Measurements from ENCODE around the gene IL36G.

IL36G gene

GRCh38 chr2:113024764-113025163 is 47.0 kb downstream of the IL36G start:
- no peak overlapping the region for H3K4me3 ChIP-seq (ENCODE audit: low read depth in 1 of 2, low read length in 2 of 2)
- no peaks in the 10 kb centered on the region for H3K9me3 ChIP-seq (ENCODE audit: insufficient read depth, low read length, severe bottlenecking)
- peaks cover 24% of the 10 kb centered on the region for H3K27me3 ChIP-seq (ENCODE audit: insufficient read depth, low read length, poor library complexity)
- H3K9ac ChIP-seq (ENCODE audit: low read depth, low read length), result no peak overlapping the region
- H3K36me3 ChIP-seq (ENCODE audit: insufficient read depth, low read length), result no peaks in the 10 kb centered on the region
- no peak overlapping the region for H2AFZ ChIP-seq (ENCODE audit: low read depth, low read length)
- TF ChIP-seq EZH2 (IDR thresholded peaks at IDR 0.05; ENCODE audit: borderline replicate concordance, low read depth, low read length, severe bottlenecking) (no peak), CTCF (IDR thresholded peaks at IDR 0.05; ENCODE audit: borderline replicate concordance, extremely low read depth, low read length, poor library complexity, severe bottlenecking) (no peak)
- no peaks in the 10 kb centered on the region for H3K4me1 ChIP-seq (ENCODE audit: insufficient read depth, low read length)
- DNase-seq (no peak), ATAC-seq (ENCODE audit: insufficient read depth, low read depth) (no peak)
- no peak overlapping the region for H3K27ac ChIP-seq (ENCODE audit: low read length)
- H3K79me2 ChIP-seq (ENCODE audit: insufficient read depth, low read length), result no peaks in the 10 kb centered on the region
- H4K20me1 ChIP-seq (ENCODE audit: insufficient read depth, low read length), result no peaks in the 10 kb centered on the region
- H3K4me2 ChIP-seq (ENCODE audit: insufficient read depth, low read length), result no peak overlapping the region

- Histone ChIP-seq H3K79me2 (ENCODE audit: insufficient read depth, low read length) (no peaks in the 10 kb centered on the region), H4K20me1 (ENCODE audit: insufficient read depth, low read length) (no peaks in the 10 kb centered on the region), H3K27me3 (ENCODE audit: insufficient read depth, low read length, poor library complexity) (peaks cover 25% of the 10 kb centered on the region), H3K36me3 (ENCODE audit: insufficient read depth, low read length) (no peaks in the 10 kb centered on the region), H3K4me1 (ENCODE audit: insufficient read depth, low read length) (no peaks in the 10 kb centered on the region), H3K4me2 (ENCODE audit: insufficient read depth, low read length) (no peak overlapping the region), H3K27ac (ENCODE audit: low read length) (no peak overlapping the region), H3K4me3 (ENCODE audit: low read depth in 1 of 2, low read length in 2 of 2) (no peak overlapping the region), H2AFZ (ENCODE audit: low read depth, low read length) (no peak overlapping the region), H3K9me3 (ENCODE audit: insufficient read depth, low read length, severe bottlenecking) (no peaks in the 10 kb centered on the region), H3K9ac (ENCODE audit: low read depth, low read length) (no peak overlapping the region)
- TF ChIP-seq EZH2 (IDR thresholded peaks at IDR 0.05; ENCODE audit: borderline replicate concordance, low read depth, low read length, severe bottlenecking) (no peak), CTCF (IDR thresholded peaks at IDR 0.05; ENCODE audit: borderline replicate concordance, extremely low read depth, low read length, poor library complexity, severe bottlenecking) (no peak)
- no peak for ATAC-seq (ENCODE audit: insufficient read depth, low read depth)
- DNase-seq, result no peak
Measured at GRCh38 chr2:113025737-113026136, 47.9 kb downstream of the IL36G start.

- H3K27me3 ChIP-seq (ENCODE audit: insufficient read depth, low read length, poor library complexity), result peaks cover 30% of the 10 kb centered on the region
Measured at GRCh38 chr2:113027691-113028090, 49.9 kb downstream of the IL36G start.

More at GRCh38 chr2:113027691-113028090, 49.9 kb downstream of the IL36G start:
- Histone ChIP-seq H2AFZ (ENCODE audit: low read depth, low read length) (no peak overlapping the region), H4K20me1 (ENCODE audit: insufficient read depth, low read length) (no peaks in the 10 kb centered on the region), H3K9me3 (ENCODE audit: insufficient read depth, low read length, severe bottlenecking) (no peaks in the 10 kb centered on the region), H3K4me3 (ENCODE audit: low read depth in 1 of 2, low read length in 2 of 2) (no peak overlapping the region), H3K79me2 (ENCODE audit: insufficient read depth, low read length) (no peaks in the 10 kb centered on the region), H3K4me2 (ENCODE audit: insufficient read depth, low read length) (no peak overlapping the region), H3K36me3 (ENCODE audit: insufficient read depth, low read length) (no peaks in the 10 kb centered on the region), H3K27ac (ENCODE audit: low read length) (no peak overlapping the region), H3K9ac (ENCODE audit: low read depth, low read length) (no peak overlapping the region), H3K4me1 (ENCODE audit: insufficient read depth, low read length) (no peaks in the 10 kb centered on the region)
- no peak for DNase-seq
- TF ChIP-seq EZH2 (IDR thresholded peaks at IDR 0.05; ENCODE audit: borderline replicate concordance, low read depth, low read length, severe bottlenecking) (no peak), CTCF (IDR thresholded peaks at IDR 0.05; ENCODE audit: borderline replicate concordance, extremely low read depth, low read length, poor library complexity, severe bottlenecking) (no peak)
- no peak for ATAC-seq (ENCODE audit: insufficient read depth, low read depth)

Measured in DND-41 (cell line).